Measurements from ENCODE around the gene BSG.

DNA sequence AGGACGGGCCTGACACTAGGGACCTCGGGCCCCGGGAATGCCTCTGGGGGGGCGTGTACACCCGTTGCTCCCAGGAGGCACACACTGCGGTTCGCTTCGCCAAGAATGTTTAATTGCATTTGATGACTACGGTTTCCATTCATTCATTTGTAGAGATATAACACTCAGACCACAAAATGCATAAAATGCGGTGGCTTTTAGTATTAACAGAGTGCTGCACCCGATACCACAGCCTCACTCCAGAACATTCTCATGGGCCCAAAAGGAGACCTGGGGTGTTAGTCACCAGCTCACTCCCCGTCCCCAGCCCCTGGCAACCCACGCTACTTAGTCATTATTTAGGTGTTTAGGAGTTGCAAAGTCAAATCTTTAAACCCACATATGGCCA is 39.1 kb downstream of the BSG start:
- TF ChIP-seq, protein P1, sequence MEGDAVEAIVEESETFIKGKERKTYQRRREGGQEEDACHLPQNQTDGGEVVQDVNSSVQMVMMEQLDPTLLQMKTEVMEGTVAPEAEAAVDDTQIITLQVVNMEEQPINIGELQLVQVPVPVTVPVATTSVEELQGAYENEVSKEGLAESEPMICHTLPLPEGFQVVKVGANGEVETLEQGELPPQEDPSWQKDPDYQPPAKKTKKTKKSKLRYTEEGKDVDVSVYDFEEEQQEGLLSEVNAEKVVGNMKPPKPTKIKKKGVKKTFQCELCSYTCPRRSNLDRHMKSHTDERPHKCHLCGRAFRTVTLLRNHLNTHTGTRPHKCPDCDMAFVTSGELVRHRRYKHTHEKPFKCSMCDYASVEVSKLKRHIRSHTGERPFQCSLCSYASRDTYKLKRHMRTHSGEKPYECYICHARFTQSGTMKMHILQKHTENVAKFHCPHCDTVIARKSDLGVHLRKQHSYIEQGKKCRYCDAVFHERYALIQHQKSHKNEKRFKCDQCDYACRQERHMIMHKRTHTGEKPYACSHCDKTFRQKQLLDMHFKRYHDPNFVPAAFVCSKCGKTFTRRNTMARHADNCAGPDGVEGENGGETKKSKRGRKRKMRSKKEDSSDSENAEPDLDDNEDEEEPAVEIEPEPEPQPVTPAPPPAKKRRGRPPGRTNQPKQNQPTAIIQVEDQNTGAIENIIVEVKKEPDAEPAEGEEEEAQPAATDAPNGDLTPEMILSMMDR (IDR thresholded peaks at IDR 0.05; ENCODE audit: poor library complexity, severe bottlenecking), result no peak
- no peak for TF ChIP-seq POLR2AphosphoS5 (IDR thresholded peaks at IDR 0.05)
- no peak for TF ChIP-seq EZH2 (IDR thresholded peaks at IDR 0.05; ENCODE audit: borderline replicate concordance, insufficient read depth, low read length, poor library complexity, severe bottlenecking)
- TF ChIP-seq SMC3 (conservative IDR thresholded peaks at IDR 0.05; ENCODE audit: poor library complexity), result no peak
- TF ChIP-seq EP300 (conservative IDR thresholded peaks at IDR 0.05; ENCODE audit: poor library complexity, severe bottlenecking), result no peak
- no peak for TF ChIP-seq MXI1 (conservative IDR thresholded peaks at IDR 0.05; ENCODE audit: poor library complexity, severe bottlenecking)
- TF ChIP-seq, protein P2, sequence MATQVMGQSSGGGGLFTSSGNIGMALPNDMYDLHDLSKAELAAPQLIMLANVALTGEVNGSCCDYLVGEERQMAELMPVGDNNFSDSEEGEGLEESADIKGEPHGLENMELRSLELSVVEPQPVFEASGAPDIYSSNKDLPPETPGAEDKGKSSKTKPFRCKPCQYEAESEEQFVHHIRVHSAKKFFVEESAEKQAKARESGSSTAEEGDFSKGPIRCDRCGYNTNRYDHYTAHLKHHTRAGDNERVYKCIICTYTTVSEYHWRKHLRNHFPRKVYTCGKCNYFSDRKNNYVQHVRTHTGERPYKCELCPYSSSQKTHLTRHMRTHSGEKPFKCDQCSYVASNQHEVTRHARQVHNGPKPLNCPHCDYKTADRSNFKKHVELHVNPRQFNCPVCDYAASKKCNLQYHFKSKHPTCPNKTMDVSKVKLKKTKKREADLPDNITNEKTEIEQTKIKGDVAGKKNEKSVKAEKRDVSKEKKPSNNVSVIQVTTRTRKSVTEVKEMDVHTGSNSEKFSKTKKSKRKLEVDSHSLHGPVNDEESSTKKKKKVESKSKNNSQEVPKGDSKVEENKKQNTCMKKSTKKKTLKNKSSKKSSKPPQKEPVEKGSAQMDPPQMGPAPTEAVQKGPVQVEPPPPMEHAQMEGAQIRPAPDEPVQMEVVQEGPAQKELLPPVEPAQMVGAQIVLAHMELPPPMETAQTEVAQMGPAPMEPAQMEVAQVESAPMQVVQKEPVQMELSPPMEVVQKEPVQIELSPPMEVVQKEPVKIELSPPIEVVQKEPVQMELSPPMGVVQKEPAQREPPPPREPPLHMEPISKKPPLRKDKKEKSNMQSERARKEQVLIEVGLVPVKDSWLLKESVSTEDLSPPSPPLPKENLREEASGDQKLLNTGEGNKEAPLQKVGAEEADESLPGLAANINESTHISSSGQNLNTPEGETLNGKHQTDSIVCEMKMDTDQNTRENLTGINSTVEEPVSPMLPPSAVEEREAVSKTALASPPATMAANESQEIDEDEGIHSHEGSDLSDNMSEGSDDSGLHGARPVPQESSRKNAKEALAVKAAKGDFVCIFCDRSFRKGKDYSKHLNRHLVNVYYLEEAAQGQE (IDR thresholded peaks at IDR 0.05; ENCODE audit: borderline replicate concordance), result no peak

Measured in neural cell (in vitro differentiated cells).